ENCODE data around the gene FAM83C. TPM values are rescaled to one million over a fixed set of nuclear protein-coding genes. Genes with fewer than 3 reads are reported as not detected.

FAM83C gene
- total and polyA plus RNA-seq, 9 of the 15 experiments (the other 6 are each of a cell fraction or from before 2014, with no cell fraction given), result not detected

DNA sequence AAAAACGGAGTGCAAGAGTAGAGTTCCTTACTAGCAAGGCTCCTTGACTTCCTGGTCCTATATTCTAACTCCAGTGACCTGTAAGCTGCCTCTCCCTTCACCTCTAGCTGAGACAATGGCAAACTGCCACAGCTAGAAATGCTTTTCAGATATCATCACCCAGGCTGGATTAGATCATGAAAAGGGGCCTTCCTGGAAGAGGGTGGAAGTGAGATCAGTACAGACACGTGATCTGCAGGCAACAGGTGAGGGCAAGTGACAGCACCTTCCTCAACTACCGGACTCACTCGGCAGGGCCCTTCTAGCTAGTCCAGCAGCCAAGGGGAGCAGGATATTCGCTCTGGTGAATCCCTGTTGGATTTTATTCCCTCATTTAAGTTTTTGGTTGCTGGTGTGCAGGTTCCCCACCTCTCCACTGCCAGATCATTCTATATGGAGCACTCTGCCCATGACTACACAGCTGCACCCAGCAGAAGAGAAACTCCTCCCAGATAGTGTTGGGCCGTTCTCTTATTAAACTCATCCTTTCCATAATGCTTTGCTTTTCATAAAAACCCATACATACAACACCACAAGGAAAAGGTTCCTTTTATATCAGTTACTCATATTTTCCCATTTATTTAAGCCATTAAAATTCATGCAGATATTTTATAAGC is 26.4 kb upstream of the FAM83C start:
- H3K9ac ChIP-seq (ENCODE audit: insufficient read depth in 1 of 2, low read depth in 2 of 2, low read length in 2 of 2), result peak overlapping the region in 1 of 2 experiments; percentile 27; a peak in 1 of 4 replicates
- ChIA-PET CTCF (ENCODE audit: low intra/inter-chr PET ratio) (interaction anchor here (0.5 kb wide), 1 partner anchor 9 kb away, joined by 5 read pairs; no protein-coding TSS in a partner anchor), POLR2A (interaction anchor here (1.1 kb wide), 1 partner anchor 9 kb away, joined by 4 read pairs; no protein-coding TSS in a partner anchor)
- H3K27ac ChIP-seq (ENCODE audit: extremely low read depth, low read depth, low read length), result no peak overlapping the region
- H4K20me1 ChIP-seq (replicated peaks; ENCODE audit: control insufficient read depth, insufficient read depth, low read length), result no peaks in the 10 kb centered on the region
- peaks cover 4 to 6% of the 10 kb centered on the region in 2 experiments; a peak in 4 of 5 replicates for H3K4me1 ChIP-seq (replicated peaks in 1 of 2; ENCODE audit: control insufficient read depth in 2 of 2, insufficient read depth in 2 of 2, low read length in 2 of 2)
- DNase-seq (ENCODE audit: extremely low read depth in 1 of 4, low spot score in 3 of 4), result no peak
- H3K9me1 ChIP-seq (ENCODE audit: control insufficient read depth, insufficient read depth, low read length), result no peaks in the 10 kb centered on the region
- 53% methylated on average over 6 of the region's 6 CpGs for WGBS (ENCODE audit: insufficient coverage, low coverage, missing lambda C conversion rate)
- in situ Hi-C loops (cut with MboI), result loop anchor here (25.0 kb wide), 1 partner anchor 119 kb away; the partner anchor contains the start of gene GDF5
- no peak overlapping the region for H2AFZ ChIP-seq (ENCODE audit: low read depth, low read length)
- H3K4me2 ChIP-seq (ENCODE audit: insufficient read depth, low read length), result no peak overlapping the region
- intact Hi-C loops (cut with micrococcal nuclease), result no loop called here
- FAIRE-seq, result peak; percentile 29
- no TSS peak for BruUV-seq (replicated peaks)
- H3K79me2 ChIP-seq (ENCODE audit: control insufficient read depth, insufficient read depth, low read length), result no peaks in the 10 kb centered on the region
- H3K9me3 ChIP-seq (replicated peaks; ENCODE audit: control insufficient read depth, insufficient read depth, low read depth, low read length), result no peaks in the 10 kb centered on the region
- H3K27me3 ChIP-seq (ENCODE audit: control insufficient read depth in 2 of 2, insufficient read depth in 2 of 2, low read length in 2 of 2), result no peaks in the 10 kb centered on the region
- no peak overlapping the region for H3K4me3 ChIP-seq
- ATAC-seq, result peak; percentile 28; the same call in 1 of the 3 replicates
- peaks cover 6% of the 10 kb centered on the region for H3K36me3 ChIP-seq (ENCODE audit: control insufficient read depth, insufficient read depth, low read length)
- TF ChIP-seq GATA2 (CRISPR knock-in tag; IDR thresholded peaks at IDR 0.05) (no peak), RCOR1 (IDR thresholded peaks at IDR 0.05; ENCODE audit: borderline replicate concordance in 1 of 2, low read depth in 2 of 2, low read length in 2 of 2) (no peak), ZNF551 (CRISPR knock-in tag; IDR thresholded peaks at IDR 0.05) (no peak), SAFB (IDR thresholded peaks at IDR 0.05; ENCODE audit: borderline replicate concordance, low read depth, low read length) (no peak), PHF21A (IDR thresholded peaks at IDR 0.05; ENCODE audit: borderline replicate concordance, low read depth) (no peak), JUND (IDR thresholded peaks at IDR 0.05; ENCODE audit: borderline replicate concordance, low read depth, low read length) (peak; percentile 4; the same call in 1 of the 2 replicates), JUND (tag; IDR thresholded peaks at IDR 0.05; ENCODE audit: borderline replicate concordance, low read depth, low read length) (no peak; the same call in 2 of the 3 replicates), LEF1 (IDR thresholded peaks at IDR 0.05) (no peak), ZNF121 (CRISPR knock-in tag; conservative IDR thresholded peaks at IDR 0.05) (no peak), ZFPM2 (CRISPR knock-in tag; IDR thresholded peaks at IDR 0.05) (no peak), ZNF696 (CRISPR knock-in tag; conservative IDR thresholded peaks at IDR 0.05) (no peak), TFE3 (CRISPR knock-in tag; IDR thresholded peaks at IDR 0.05) (peak; percentile 33; the same call in 1 of the 2 replicates), ATF3 (IDR thresholded peaks at IDR 0.05) (peak; percentile 44; the same call in 1 of the 2 replicates), ATF3 (CRISPR knock-in tag; conservative IDR thresholded peaks at IDR 0.05) (no peak), SMAD4 (CRISPR knock-in tag; conservative IDR thresholded peaks at IDR 0.05) (no peak), BHLHE40 (IDR thresholded peaks at IDR 0.05; ENCODE audit: low read length) (peak; percentile 47), SOX6 (IDR thresholded peaks at IDR 0.05) (peak; percentile 34; the same call in 1 of the 2 replicates), USF2 (CRISPR knock-in tag; IDR thresholded peaks at IDR 0.05) (peak; percentile 27), CTBP1 (IDR thresholded peaks at IDR 0.05; ENCODE audit: borderline replicate concordance) (0 out of 2 replicates have a peak, but pooled peaks have one; percentile 27)
